Lower leg skin (tissue), 3 donors: ENCODE results near the gene BAIAP2.

Experiments used
- POLR2A ChIP-seq, 2 donors: fragments of 450-650 bp; IDR thresholded peaks; one replicate each; pipeline ENCODE4 v1.6.1; 2016 to 2017; ENCODE audit warnings: antibody characterized with exemption in 2 of 2, mild to moderate bottlenecking in 1 of 2, moderate library complexity in 1 of 2
- TF ChIP-seq, protein P1 (sequence below), 3 donors: fragments of 450-650 bp; IDR thresholded peaks; one replicate each; pipeline ENCODE4 v1.5.1; 2016; ENCODE audit warnings: antibody characterized with exemption in 3 of 3, mild to moderate bottlenecking in 3 of 3, moderate library complexity in 2 of 3

DNA sequence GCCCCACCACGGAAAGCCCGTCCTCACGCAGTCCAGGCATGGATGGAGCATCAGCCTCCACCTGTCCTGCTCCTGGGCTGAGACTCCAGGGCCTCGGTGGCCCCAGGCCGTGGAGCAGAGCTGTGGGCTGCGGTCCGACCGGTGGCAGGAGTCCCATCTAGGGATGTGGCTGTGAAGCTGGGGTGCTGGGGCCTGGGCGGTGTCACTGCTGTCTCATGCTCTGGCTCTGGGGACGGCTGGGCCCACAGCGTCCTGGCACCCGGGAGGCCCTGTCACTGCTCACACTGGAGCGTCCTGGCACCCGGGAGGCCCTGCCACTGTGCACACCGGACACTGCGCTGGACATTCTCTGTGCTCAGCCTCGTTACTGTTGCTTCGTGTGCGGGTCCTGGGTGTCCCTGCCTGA lies 8.4 kb downstream of the BAIAP2 start:
- TF ChIP-seq, protein P1, sequence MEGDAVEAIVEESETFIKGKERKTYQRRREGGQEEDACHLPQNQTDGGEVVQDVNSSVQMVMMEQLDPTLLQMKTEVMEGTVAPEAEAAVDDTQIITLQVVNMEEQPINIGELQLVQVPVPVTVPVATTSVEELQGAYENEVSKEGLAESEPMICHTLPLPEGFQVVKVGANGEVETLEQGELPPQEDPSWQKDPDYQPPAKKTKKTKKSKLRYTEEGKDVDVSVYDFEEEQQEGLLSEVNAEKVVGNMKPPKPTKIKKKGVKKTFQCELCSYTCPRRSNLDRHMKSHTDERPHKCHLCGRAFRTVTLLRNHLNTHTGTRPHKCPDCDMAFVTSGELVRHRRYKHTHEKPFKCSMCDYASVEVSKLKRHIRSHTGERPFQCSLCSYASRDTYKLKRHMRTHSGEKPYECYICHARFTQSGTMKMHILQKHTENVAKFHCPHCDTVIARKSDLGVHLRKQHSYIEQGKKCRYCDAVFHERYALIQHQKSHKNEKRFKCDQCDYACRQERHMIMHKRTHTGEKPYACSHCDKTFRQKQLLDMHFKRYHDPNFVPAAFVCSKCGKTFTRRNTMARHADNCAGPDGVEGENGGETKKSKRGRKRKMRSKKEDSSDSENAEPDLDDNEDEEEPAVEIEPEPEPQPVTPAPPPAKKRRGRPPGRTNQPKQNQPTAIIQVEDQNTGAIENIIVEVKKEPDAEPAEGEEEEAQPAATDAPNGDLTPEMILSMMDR (IDR thresholded peaks at IDR 0.05) = no peak
- TF ChIP-seq POLR2A (IDR thresholded peaks at IDR 0.05) = no peak
